HG02642 (cell line): ENCODE measurements around the gene KCNJ8.
"Not testable (repeated sequence)": the region's sequence is repeated elsewhere in the genome, so short reads cannot be mapped to it uniquely, and the experiment has no call there.

Experiments used
- ATAC-seq: cut with Tn5 transposase; IDR thresholded peaks from one replicate; pipeline ENCODE4 v1.9.1; 2021; ENCODE audit warnings: mild to moderate bottlenecking; ENCODE audit not compliant: unreplicated experiment, poor library complexity

The KCNJ8 gene

GRCh38 chr12:21774358-21775132, at the start of gene KCNJ8:
Gene KCNJ8, minus strand, starts transcription at chr12:21774706. Its CDS starts 1,090 bp downstream, at chr12:21773616.
- no peak for ATAC-seq

GRCh38 chr12:21823581-21823980, 49.1 kb upstream of the KCNJ8 start:
- no peak for ATAC-seq

- ATAC-seq, result no peak
Observed at GRCh38 chr12:21819678-21820077, 45.2 kb upstream of the KCNJ8 start.

- no peak for ATAC-seq
Observed at GRCh38 chr12:21819236-21819635, 44.7 kb upstream of the KCNJ8 start.

GRCh38 chr12:21818627-21819026, 44.1 kb upstream of the KCNJ8 start:
- no peak for ATAC-seq

GRCh38 chr12:21815306-21816062, 41.0 kb upstream of the KCNJ8 start:
- ATAC-seq, result no peak

GRCh38 chr12:21814814-21815213, 40.3 kb upstream of the KCNJ8 start:
- no peak for ATAC-seq

- ATAC-seq, result no peak
Observed at GRCh38 chr12:21814327-21814726, 39.8 kb upstream of the KCNJ8 start.

- no peak for ATAC-seq
Observed at GRCh38 chr12:21813751-21814150, 39.2 kb upstream of the KCNJ8 start.

- no peak for ATAC-seq
Observed at GRCh38 chr12:21813125-21813524, 38.6 kb upstream of the KCNJ8 start.

GRCh38 chr12:21812340-21812739, 37.8 kb upstream of the KCNJ8 start:
- ATAC-seq, result not testable (repeated sequence)

GRCh38 chr12:21809100-21809499, 34.6 kb upstream of the KCNJ8 start:
- no peak for ATAC-seq

- ATAC-seq, result no peak
Observed at GRCh38 chr12:21806255-21806654, 31.7 kb upstream of the KCNJ8 start.

- ATAC-seq, result no peak
Observed at GRCh38 chr12:21801522-21802288, 27.2 kb upstream of the KCNJ8 start.

GRCh38 chr12:21800011-21800410, 25.5 kb upstream of the KCNJ8 start:
- no peak for ATAC-seq

- no peak for ATAC-seq
Observed at GRCh38 chr12:21797539-21797938, 23.0 kb upstream of the KCNJ8 start.

GRCh38 chr12:21795648-21796328, 21.3 kb upstream of the KCNJ8 start:
- ATAC-seq, result no peak

GRCh38 chr12:21794807-21795595, 20.5 kb upstream of the KCNJ8 start:
- not testable (repeated sequence) for ATAC-seq

- not testable (repeated sequence) for ATAC-seq
Observed at GRCh38 chr12:21789687-21790086, 15.2 kb upstream of the KCNJ8 start.
